Body of pancreas (tissue), 4 donors: Measurements from ENCODE around the gene IFITM1. TPM values are rescaled to one million over a fixed set of nuclear protein-coding genes. Genes with fewer than 3 reads are reported as not detected.

ENCODE experiments used
- ATAC-seq: fragments of 150-250 bp; one replicate; pipeline ENCODE4 v1.9.1; 2016
- DNase-seq, 4 donors: peaks; one replicate each; pipeline ENCODE4 v3.0.0-alpha.2; 2019
- H3K27ac ChIP-seq, 4 donors: fragments of 200-600 bp; sonication (generic); 1 replicate in 3 of 4; 2 replicates in 1 of 4; pipeline versions ENCODE4 v1.5.1 to v1.6.1; 2016 to 2019; ENCODE audit warnings: mild to moderate bottlenecking in 1 of 4, mixed read lengths in 1 of 4, moderate library complexity in 1 of 4
- H3K27me3 ChIP-seq, 2 donors: fragments of 200-600 bp; sonication (generic); one replicate each; pipeline ENCODE4 v1.6.0; 2016; ENCODE audit warnings: mild to moderate bottlenecking in 1 of 2
- H3K36me3 ChIP-seq, 2 donors: fragments of 200-600 bp; sonication (generic); replicated peaks in 1 of 2; 2 replicates each; pipeline ENCODE4 v1.5.1; 2016; ENCODE audit warnings: low read depth in 2 of 2; ENCODE audit not compliant: insufficient read depth in 1 of 2
- H3K4me1 ChIP-seq: fragments of 200-600 bp; sonication (generic); one replicate; pipeline ENCODE4 v1.6.0; 2016
- H3K4me3 ChIP-seq, 2 donors: fragments of 200-600 bp; sonication (generic); 1 replicate in 1 of 2; 2 replicates in 1 of 2; pipeline ENCODE4 v1.5.1; 2016 to 2019
- H3K9me3 ChIP-seq, 3 donors: fragments of 200-600 bp; sonication (generic); 1 replicate in 2 of 3; 2 replicates in 1 of 3; pipeline ENCODE4 v1.5.1; 2016
- CTCF ChIP-seq, 7 experiments: fragments of 450-650 bp in 4 of 7; fragments of 200-600 bp in 3 of 7; sonication (generic) in 3 of 7; IDR thresholded peaks; one replicate each; pipeline ENCODE4 v1.5.1; 2016 to 2019; ENCODE audit warnings: antibody characterized with exemption in 7 of 7
- POLR2A ChIP-seq, 3 donors: fragments of 450-650 bp; IDR thresholded peaks; one replicate each; pipeline ENCODE4 v1.6.1; 2016; ENCODE audit warnings: antibody characterized with exemption in 3 of 3, mild to moderate bottlenecking in 2 of 3
- WGBS, 2 donors: methylation state at CpG; one replicate each; pipeline ENCODE4 v1.1.5; 2017; 5-methylcytosine and 5-hydroxymethylcytosine counted together
- intact Hi-C: fragments of 100-400 bp; cut with DNase I; formaldehyde crosslinking; loops from one replicate; pipeline ENCODE4 v1.15.1; 2023
- total RNA-seq, 2 donors: library from RNA; depleted of rRNA; stranded (reverse); fragments of >200 nt; gene quantifications; one replicate each; pipeline ENCODE4 v1.1.0, GENCODE V29; 2016

Gene IFITM1
- total RNA-seq, 2 donors from 2014 or later: 31.0 to 39.7 TPM

GRCh38 chr11:282630-283360, 31.0 kb upstream of the IFITM1 start:
- H3K27me3 ChIP-seq: peaks cover 0 to 13% of the 10 kb centered on the region in 2 donors
- intact Hi-C loops: no loop called here
- 42 to 47% methylated on average over 10 to 13 of the region's 13 CpGs for WGBS, 2 donors
- no peak overlapping the region for H3K4me3 ChIP-seq
- no peak overlapping the region for H3K27ac ChIP-seq
- H3K9me3 ChIP-seq: no peaks in the 10 kb centered on the region
- DNase-seq: no peak
- no peak for TF ChIP-seq CTCF (IDR thresholded peaks at IDR 0.05)
- no peak for TF ChIP-seq POLR2A (IDR thresholded peaks at IDR 0.05)
- no peak for ATAC-seq
- H3K4me1 ChIP-seq: peaks cover 32% of the 10 kb centered on the region
- H3K36me3 ChIP-seq: no peaks in the 10 kb centered on the region

- H3K4me3 ChIP-seq: no peak overlapping the region
- no peaks in the 10 kb centered on the region for H3K9me3 ChIP-seq
- H3K36me3 ChIP-seq: no peaks in the 10 kb centered on the region
- no peak for ATAC-seq
- DNase-seq: no peak
- no peak overlapping the region for H3K27ac ChIP-seq
- intact Hi-C loops: no loop called here
- 84 to 87% methylated on average over 23 of the region's 23 CpGs for WGBS, 2 donors
- H3K27me3 ChIP-seq: peaks cover 0 to 13% of the 10 kb centered on the region in 2 donors
- no peak for TF ChIP-seq POLR2A (IDR thresholded peaks at IDR 0.05)
- TF ChIP-seq CTCF (IDR thresholded peaks at IDR 0.05): no peak
- H3K4me1 ChIP-seq: peaks cover 39% of the 10 kb centered on the region
Measured at GRCh38 chr11:283405-284104, 30.3 kb upstream of the IFITM1 start.

- no peaks in the 10 kb centered on the region for H3K9me3 ChIP-seq
Measured at GRCh38 chr11:284105-285020, 29.5 kb upstream of the IFITM1 start.

More at GRCh38 chr11:284105-285020, 29.5 kb upstream of the IFITM1 start:
- WGBS, 2 donors: 80 to 89% methylated on average over 1 to 21 of the region's 24 CpGs
- H3K36me3 ChIP-seq: no peaks in the 10 kb centered on the region
- TF ChIP-seq POLR2A (IDR thresholded peaks at IDR 0.05): no peak
- TF ChIP-seq CTCF (IDR thresholded peaks at IDR 0.05): no peak
- intact Hi-C loops: no loop called here
- H3K27ac ChIP-seq: no peak overlapping the region
- no peak overlapping the region for H3K4me3 ChIP-seq
- DNase-seq: peak in 2 of 4 donors; percentile 11 to 12
- no peak for ATAC-seq
- H3K4me1 ChIP-seq: peaks cover 39% of the 10 kb centered on the region
- peaks cover 0 to 13% of the 10 kb centered on the region in 2 donors for H3K27me3 ChIP-seq
